IPS-20b (cell line): ENCODE results near the gene KRTAP10-7.
"Not testable (repeated sequence)": the region's sequence is repeated elsewhere in the genome, so short reads cannot be mapped to it uniquely, and the experiment has no call there.

Experiments used
- H3K27ac ChIP-seq: one replicate; pipeline ENCODE4 v1.5.1; 2013; ENCODE audit warnings: low read length
- H3K27me3 ChIP-seq: 2 replicates; pipeline ENCODE4 v1.6.1; 2013; ENCODE audit warnings: mild to moderate bottlenecking, low read length, inconsistent platforms; ENCODE audit not compliant: insufficient read depth
- H3K36me3 ChIP-seq: 2 replicates; pipeline ENCODE4 v1.6.1; 2013; ENCODE audit warnings: low read depth, mild to moderate bottlenecking, inconsistent platforms, low read length, moderate library complexity; ENCODE audit not compliant: insufficient read depth
- H3K4me1 ChIP-seq: 2 replicates; pipeline ENCODE4 v1.6.1; 2013; ENCODE audit warnings: mild to moderate bottlenecking, control low read depth, inconsistent platforms, low read length, moderate library complexity; ENCODE audit not compliant: insufficient read depth
- H3K4me3 ChIP-seq: 2 replicates; pipeline ENCODE4 v1.5.1; 2013; ENCODE audit warnings: mild to moderate bottlenecking, low read length, inconsistent platforms
- H3K9ac ChIP-seq: 2 replicates; pipeline ENCODE4 v1.6.1; 2013; ENCODE audit warnings: low read depth, mild to moderate bottlenecking, inconsistent platforms, low read length, moderate library complexity
- H3K9me3 ChIP-seq: 2 replicates; pipeline ENCODE4 v1.6.1; 2013; ENCODE audit warnings: mild to moderate bottlenecking, low read depth, low read length, inconsistent platforms; ENCODE audit not compliant: insufficient read depth

Gene KRTAP10-7

DNA sequence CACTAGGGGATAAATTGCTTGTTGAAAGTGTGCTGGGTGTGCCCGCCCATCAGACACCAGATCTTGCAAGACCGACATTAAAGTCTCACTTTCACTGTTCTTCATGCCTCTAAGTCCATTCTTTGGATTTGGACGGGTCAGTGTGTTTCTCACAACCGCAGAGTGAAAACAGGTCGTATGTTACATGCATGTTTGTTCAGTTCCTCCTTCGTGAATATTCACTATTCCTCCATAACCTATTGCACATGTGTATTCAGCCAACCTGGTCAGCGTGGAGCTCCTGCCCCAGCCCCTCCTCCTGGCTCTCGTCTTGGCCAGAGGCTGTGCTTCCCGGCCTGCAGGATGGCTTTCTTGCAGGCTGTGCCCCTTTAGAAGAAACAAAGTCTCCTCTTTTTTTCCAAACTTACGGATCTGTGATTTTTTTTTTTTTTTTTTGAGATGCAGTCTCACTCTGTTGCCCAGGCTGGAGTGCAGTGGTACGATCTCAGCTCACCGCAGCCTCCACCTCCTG is 5.9 kb upstream of the KRTAP10-7 start:
- no peaks in the 10 kb centered on the region for H3K36me3 ChIP-seq
- no peak overlapping the region for H3K9ac ChIP-seq
- H3K27ac ChIP-seq, result no peak overlapping the region
- peaks cover 13% of the 10 kb centered on the region; the same call in 1 of the 2 replicates for H3K4me1 ChIP-seq
- no peaks in the 10 kb centered on the region for H3K9me3 ChIP-seq
- no peaks in the 10 kb centered on the region for H3K27me3 ChIP-seq
- H3K4me3 ChIP-seq, result no peak overlapping the region

- no peaks in the 10 kb centered on the region for H3K9me3 ChIP-seq
- no peaks in the 10 kb centered on the region for H3K36me3 ChIP-seq
- H3K9ac ChIP-seq, result no peak overlapping the region
- H3K4me1 ChIP-seq, result peaks cover 13% of the 10 kb centered on the region; the same call in 1 of the 2 replicates
- H3K27me3 ChIP-seq, result no peaks in the 10 kb centered on the region
- no peak overlapping the region for H3K4me3 ChIP-seq
- H3K27ac ChIP-seq, result no peak overlapping the region
These were observed 4.9 kb upstream of the KRTAP10-7 start for GRCh38 chr21:44595524-44595923.

GRCh38 chr21:44596068-44596725 is 4.2 kb upstream of the KRTAP10-7 start:
- Histone ChIP-seq H3K4me1 (peaks cover 13% of the 10 kb centered on the region; the same call in 1 of the 2 replicates), H3K9ac (no peak overlapping the region), H3K27me3 (no peaks in the 10 kb centered on the region), H3K36me3 (no peaks in the 10 kb centered on the region), H3K4me3 (no peak overlapping the region), H3K9me3 (no peaks in the 10 kb centered on the region), H3K27ac (no peak overlapping the region)

DNA sequence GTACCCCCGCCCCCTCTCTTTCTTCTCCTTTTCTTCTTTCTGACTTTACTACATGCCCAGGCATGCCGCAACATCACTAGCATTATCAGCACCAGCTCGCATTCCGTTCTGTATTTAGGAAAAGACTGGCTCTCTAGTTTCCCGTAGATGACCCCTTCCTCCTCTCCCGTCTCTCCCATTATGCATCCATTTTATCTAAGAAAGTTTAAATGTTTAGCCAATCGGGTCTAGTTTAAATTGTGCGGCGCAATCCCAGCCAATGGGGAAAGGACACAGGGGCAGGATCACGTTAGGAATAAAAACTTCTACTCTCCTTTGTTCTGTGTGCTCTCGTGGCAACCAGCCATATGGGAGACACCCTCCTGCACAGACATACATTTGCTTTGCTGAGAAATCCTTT is 2.3 kb upstream of the KRTAP10-7 start:
- Histone ChIP-seq H3K27ac (no peak overlapping the region), H3K27me3 (no peaks in the 10 kb centered on the region), H3K9me3 (no peaks in the 10 kb centered on the region), H3K4me1 (peaks cover 9% of the 10 kb centered on the region; the same call in 1 of the 2 replicates), H3K36me3 (no peaks in the 10 kb centered on the region), H3K9ac (peak overlapping the region; percentile 1; the same call in 1 of the 2 replicates), H3K4me3 (no peak overlapping the region)

DNA sequence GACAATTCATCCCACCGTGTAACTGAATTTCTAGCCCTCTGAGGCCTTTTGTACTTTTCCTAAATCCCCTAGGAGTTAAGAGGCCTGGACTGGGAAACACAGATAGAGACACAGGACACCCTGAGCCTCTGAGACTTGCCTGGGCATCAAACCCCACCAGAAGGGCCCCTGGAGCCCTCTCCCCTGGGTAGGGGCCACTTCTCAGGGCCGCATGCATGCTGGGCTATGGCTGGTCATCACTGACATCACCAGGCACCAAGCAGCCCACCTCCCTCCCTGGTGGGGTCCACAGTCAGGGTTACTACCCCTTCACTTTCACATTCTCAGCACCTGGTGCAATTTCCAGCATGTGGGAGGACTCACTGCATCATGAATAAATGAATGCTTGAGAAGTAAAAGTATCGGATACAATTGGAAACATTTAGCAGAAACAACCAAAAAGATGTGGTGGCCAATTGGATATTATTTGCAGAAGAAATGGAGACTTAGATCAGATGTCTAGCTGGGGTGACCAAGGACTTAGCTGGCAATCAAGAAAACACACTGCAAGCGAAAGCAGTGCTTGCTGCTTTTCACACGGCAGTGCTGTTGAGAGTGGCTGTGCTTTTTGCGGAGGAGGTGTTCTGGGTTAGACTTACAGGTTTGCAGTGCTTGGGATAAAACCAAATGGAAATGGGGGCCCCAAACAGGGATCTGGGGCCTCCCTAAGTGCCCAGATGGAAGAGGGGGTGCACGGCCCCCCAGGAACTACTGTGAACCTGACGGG is 950 bp upstream of the KRTAP10-7 start:
- Histone ChIP-seq H3K27me3 (no peaks in the 10 kb centered on the region), H3K4me3 (no peak overlapping the region)

DNA sequence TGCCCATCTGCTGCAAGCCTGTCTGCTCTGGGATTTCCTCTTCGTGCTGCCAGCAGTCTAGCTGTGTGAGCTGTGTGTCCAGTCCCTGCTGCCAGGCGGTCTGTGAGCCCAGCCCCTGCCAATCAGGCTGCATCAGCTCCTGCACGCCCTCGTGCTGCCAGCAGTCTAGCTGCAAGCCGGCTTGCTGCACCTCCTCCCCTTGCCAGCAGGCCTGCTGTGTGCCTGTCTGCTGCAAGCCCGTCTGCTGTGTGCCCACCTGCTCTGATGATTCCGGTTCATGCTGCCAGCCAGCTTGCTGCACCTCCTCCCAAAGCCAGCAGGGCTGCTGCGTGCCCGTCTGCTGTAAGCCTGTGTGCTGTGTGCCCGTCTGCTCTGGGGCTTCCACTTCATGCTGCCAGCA is 694 bp downstream of the KRTAP10-7 start:
- not testable (repeated sequence) for H3K36me3 ChIP-seq

More for the DNA sequence above, 950 bp upstream of the KRTAP10-7 start:
- Histone ChIP-seq H3K9ac (no peak overlapping the region), H3K4me1 (peaks cover 5% of the 10 kb centered on the region; the same call in 1 of the 2 replicates), H3K9me3 (peaks cover 2% of the 10 kb centered on the region; the same call in 1 of the 2 replicates), H3K27ac (no peak overlapping the region), H3K36me3 (no peaks in the 10 kb centered on the region)

DNA sequence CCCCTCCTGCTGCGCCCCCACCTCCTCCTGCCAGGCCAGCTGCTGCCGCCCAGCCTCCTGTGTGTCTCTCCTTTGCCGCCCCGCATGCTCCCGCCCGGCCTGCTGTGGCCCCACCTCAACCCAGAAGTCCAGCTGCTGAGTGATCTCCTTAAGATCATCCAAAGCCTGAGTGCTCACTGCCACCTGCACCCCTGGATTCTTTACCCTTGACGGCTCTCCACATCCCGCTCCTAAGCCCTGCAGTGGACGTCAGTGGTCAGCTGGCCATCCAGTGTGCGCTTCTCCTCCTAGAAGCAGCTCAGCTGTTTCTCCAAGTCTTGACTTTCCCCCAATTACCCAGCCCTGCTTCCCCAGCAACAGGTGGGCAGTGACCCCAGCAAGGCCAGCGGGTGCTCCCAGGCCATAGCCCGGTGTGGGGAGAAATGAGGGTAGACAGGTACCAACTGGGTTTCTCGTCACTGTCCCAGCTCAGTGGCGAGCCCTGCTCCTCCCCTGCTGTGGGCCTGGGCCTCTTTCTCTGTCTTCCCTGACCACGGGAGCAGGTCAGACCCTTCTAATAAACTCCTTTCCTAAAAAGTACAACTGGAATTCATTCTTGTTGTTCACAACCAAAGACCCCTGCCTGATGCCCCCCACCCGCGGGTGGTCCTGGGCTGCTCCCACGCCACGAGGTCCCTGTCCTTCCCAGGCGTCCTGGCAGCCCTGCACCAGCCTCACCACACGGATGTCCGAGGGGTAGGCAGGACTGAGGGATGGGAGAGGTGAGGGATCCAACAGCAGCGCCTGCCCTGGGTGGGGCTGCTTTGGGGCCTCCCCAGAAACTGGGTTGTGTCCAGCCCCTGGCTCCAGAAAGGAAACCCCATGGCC is 1.4 kb downstream of the KRTAP10-7 start:
- no peaks in the 10 kb centered on the region for H3K27me3 ChIP-seq
- H3K27ac ChIP-seq, result no peak overlapping the region
- no peak overlapping the region for H3K4me3 ChIP-seq
- no peaks in the 10 kb centered on the region for H3K36me3 ChIP-seq
- H3K9me3 ChIP-seq, result peaks cover 4% of the 10 kb centered on the region; the same call in 1 of the 2 replicates
- H3K9ac ChIP-seq, result no peak overlapping the region
- H3K4me1 ChIP-seq, result peaks cover 5% of the 10 kb centered on the region; the same call in 1 of the 2 replicates

More for the DNA sequence above, 694 bp downstream of the KRTAP10-7 start:
- H3K4me3 ChIP-seq, H3K27me3 ChIP-seq, H3K4me1 ChIP-seq, H3K9ac ChIP-seq, H3K9me3 ChIP-seq, H3K27ac ChIP-seq: not testable (repeated sequence)

GRCh38 chr21:44602463-44602850 is 2.1 kb downstream of the KRTAP10-7 start:
- no peak overlapping the region for H3K27ac ChIP-seq
- H3K36me3 ChIP-seq, result no peaks in the 10 kb centered on the region
- H3K9ac ChIP-seq, result no peak overlapping the region
- no peaks in the 10 kb centered on the region for H3K27me3 ChIP-seq
- no peak overlapping the region for H3K4me3 ChIP-seq
- H3K9me3 ChIP-seq, result peaks cover 4% of the 10 kb centered on the region; the same call in 1 of the 2 replicates
- H3K4me1 ChIP-seq, result peaks cover 5% of the 10 kb centered on the region; the same call in 1 of the 2 replicates

- H3K4me3 ChIP-seq, result no peak overlapping the region
- peaks cover 4% of the 10 kb centered on the region; the same call in 1 of the 2 replicates for H3K4me1 ChIP-seq
- no peaks in the 10 kb centered on the region for H3K27me3 ChIP-seq
- no peak overlapping the region for H3K9ac ChIP-seq
- H3K27ac ChIP-seq, result no peak overlapping the region
- no peaks in the 10 kb centered on the region for H3K36me3 ChIP-seq
- peaks cover 4% of the 10 kb centered on the region; the same call in 1 of the 2 replicates for H3K9me3 ChIP-seq
These were observed 2.9 kb downstream of the KRTAP10-7 start for GRCh38 chr21:44603109-44603875.

- peaks cover 4% of the 10 kb centered on the region; the same call in 1 of the 2 replicates for H3K9me3 ChIP-seq
- H3K4me1 ChIP-seq, result no peaks in the 10 kb centered on the region
- no peak overlapping the region for H3K9ac ChIP-seq
- no peak overlapping the region for H3K27ac ChIP-seq
- H3K27me3 ChIP-seq, result no peaks in the 10 kb centered on the region
- H3K4me3 ChIP-seq, result no peak overlapping the region
- H3K36me3 ChIP-seq, result no peaks in the 10 kb centered on the region
These were observed 3.5 kb downstream of the KRTAP10-7 start for GRCh38 chr21:44603911-44604310.
